GM18870 (cell line): ENCODE results near the gene FAM171A2.

Experiments
- ATAC-seq: cut with Tn5 transposase; IDR thresholded peaks from one replicate; pipeline ENCODE4 v1.9.1; 2021; ENCODE audit warnings: moderate library complexity; ENCODE audit not compliant: unreplicated experiment

Gene FAM171A2

GRCh38 chr17:44362459-44362948 is 1.1 kb downstream of the FAM171A2 start:
- no peak for ATAC-seq

- ATAC-seq: no peak
These were observed 2.1 kb downstream of the FAM171A2 start for GRCh38 chr17:44361292-44362260.

GRCh38 chr17:44360826-44361225 is 2.8 kb downstream of the FAM171A2 start:
- no peak for ATAC-seq

- ATAC-seq: no peak
These were observed 3.5 kb downstream of the FAM171A2 start for GRCh38 chr17:44360144-44360533.

- no peak for ATAC-seq
These were observed 4.1 kb downstream of the FAM171A2 start for GRCh38 chr17:44359458-44360143.

- no peak for ATAC-seq
These were observed 4.6 kb downstream of the FAM171A2 start for GRCh38 chr17:44359006-44359405.

GRCh38 chr17:44358066-44358465 is 5.6 kb downstream of the FAM171A2 start:
- no peak for ATAC-seq

- no peak for ATAC-seq
These were observed 7.4 kb downstream of the FAM171A2 start for GRCh38 chr17:44356241-44356640.

- no peak for ATAC-seq
These were observed 8.0 kb downstream of the FAM171A2 start for GRCh38 chr17:44355642-44356099.

- ATAC-seq: no peak
These were observed 8.8 kb downstream of the FAM171A2 start for GRCh38 chr17:44354582-44355561.

- no peak for ATAC-seq
These were observed 9.9 kb downstream of the FAM171A2 start for GRCh38 chr17:44353672-44354331.

- ATAC-seq: no peak
These were observed 10.6 kb downstream of the FAM171A2 start for GRCh38 chr17:44352828-44353671.

GRCh38 chr17:44351961-44352827 is 11.5 kb downstream of the FAM171A2 start:
- no peak for ATAC-seq

- ATAC-seq: no peak
These were observed 12.2 kb downstream of the FAM171A2 start for GRCh38 chr17:44351464-44351863.

- ATAC-seq: no peak
These were observed 12.9 kb downstream of the FAM171A2 start for GRCh38 chr17:44350733-44351226.

GRCh38 chr17:44349553-44350070 is 14.0 kb downstream of the FAM171A2 start:
- ATAC-seq: no peak

GRCh38 chr17:44348988-44349364 is 14.7 kb downstream of the FAM171A2 start:
- no peak for ATAC-seq
